ENCODE data around the gene EAF1. TPM values are rescaled to one million over a fixed set of nuclear protein-coding genes. Genes with fewer than 3 reads are reported as not detected.
"Not testable (repeated sequence)": the region's sequence is repeated elsewhere in the genome, so short reads cannot be mapped to it uniquely, and the experiment has no call there.

Gene EAF1
- total and polyA plus RNA-seq, 2 of the 8 experiments (the other 6 are each of a cell fraction or from before 2014, with no cell fraction given): 13.9 to 26.8 TPM

- H4K20me1 ChIP-seq (replicated peaks in 1 of 2; ENCODE audit: control insufficient read depth in 1 of 2, insufficient read depth in 2 of 2, low read length in 2 of 2); DNase-seq (ENCODE audit: low read depth in 1 of 2, low spot score in 2 of 2); POLR2A ChIA-PET (ENCODE audit: partially characterized antibody); H3K23me2 ChIP-seq (ENCODE audit: low read depth, low read length); H3K56ac ChIP-seq (replicated peaks; ENCODE audit: insufficient read length, low read depth, low read length); H3K4me3 ChIP-seq (ENCODE audit: extremely low read depth in 1 of 4, insufficient read depth in 2 of 4, low read depth in 3 of 4, low read length in 4 of 4); H2BK12ac ChIP-seq (ENCODE audit: low read depth, low read length); H3K4me2 ChIP-seq (ENCODE audit: insufficient read depth in 1 of 2, low read depth in 2 of 2, low read length in 2 of 2); H2BK20ac ChIP-seq (ENCODE audit: low read length); H4K5ac ChIP-seq (ENCODE audit: insufficient read length, low read depth, low read length); H3K18ac ChIP-seq (ENCODE audit: extremely low read depth, low read length); FAIRE-seq; H3K79me1 ChIP-seq (ENCODE audit: low read depth, low read length); H2BK15ac ChIP-seq (ENCODE audit: low read length); H3K79me2 ChIP-seq (ENCODE audit: control insufficient read depth in 1 of 2, insufficient read depth in 2 of 2, low read length in 2 of 2); H3K4ac ChIP-seq (replicated peaks; ENCODE audit: insufficient read length, low read depth, low read length); H4K91ac ChIP-seq (replicated peaks; ENCODE audit: insufficient read length, low read length); H3K14ac ChIP-seq (ENCODE audit: insufficient read length); H3K36me3 ChIP-seq (ENCODE audit: control insufficient read depth in 2 of 4, insufficient read depth in 4 of 4, low read length in 3 of 4); H2AK5ac ChIP-seq (ENCODE audit: low read depth, low read length); H3K4me1 ChIP-seq (replicated peaks in 1 of 4; ENCODE audit: control insufficient read depth in 3 of 4, insufficient read depth in 4 of 4, low read length in 3 of 4); H3K27me3 ChIP-seq (replicated peaks in 1 of 4; ENCODE audit: control insufficient read depth in 3 of 4, extremely low read depth in 1 of 4, insufficient read depth in 3 of 4, low read length in 3 of 4); H2AFZ ChIP-seq (ENCODE audit: low read length); H3K23ac ChIP-seq (ENCODE audit: insufficient read length); H2BK120ac ChIP-seq (replicated peaks; ENCODE audit: low read depth, low read length); H3K27ac ChIP-seq (ENCODE audit: low read depth, low read length); H2BK5ac ChIP-seq (ENCODE audit: low read depth, low read length); H3K9ac ChIP-seq (replicated peaks in 1 of 4; ENCODE audit: extremely low read depth in 1 of 4, low read depth in 3 of 4, low read length in 3 of 4); H4K8ac ChIP-seq (ENCODE audit: extremely low read depth, insufficient read depth, low read length): not testable (repeated sequence)
- CTCF ChIA-PET (ENCODE audit: partially characterized antibody): interaction anchor here (1.0 kb wide), 1 partner anchor 33 kb away, joined by 3 read pairs; no protein-coding TSS in a partner anchor
- WGBS, 2 experiments (ENCODE audit: extremely low coverage in 1 of 2, insufficient coverage in 1 of 2, insufficient read length in 1 of 2, insufficient replicate concordance in 2 of 2, low coverage in 1 of 2, low lambda C conversion rate in 2 of 2, missing lambda C conversion rate in 1 of 2): 83% methylated on average over 2 of the region's 2 CpGs; no CpG with 5 or more reads in 1 of the 2 experiments
- peaks cover 9 to 15% of the 10 kb centered on the region in 2 experiments for H3K9me3 ChIP-seq (ENCODE audit: insufficient read depth in 2 of 2, low read depth in 1 of 2, low read length in 1 of 2)
Observed at GRCh38 chr3:15393252-15393651, 34.1 kb upstream of the EAF1 start.

- H3K4me3 ChIP-seq (ENCODE audit: extremely low read depth in 1 of 4, insufficient read depth in 2 of 4, low read depth in 3 of 4, low read length in 4 of 4); H3K23me2 ChIP-seq (ENCODE audit: low read depth, low read length); H4K20me1 ChIP-seq (replicated peaks in 1 of 2; ENCODE audit: control insufficient read depth in 1 of 2, insufficient read depth in 2 of 2, low read length in 2 of 2); H2BK120ac ChIP-seq (replicated peaks; ENCODE audit: low read depth, low read length); H4K8ac ChIP-seq (ENCODE audit: extremely low read depth, insufficient read depth, low read length); H3K4me2 ChIP-seq (ENCODE audit: insufficient read depth in 1 of 2, low read depth in 2 of 2, low read length in 2 of 2); H2BK5ac ChIP-seq (ENCODE audit: low read depth, low read length); H2AK5ac ChIP-seq (ENCODE audit: low read depth, low read length); H3K9ac ChIP-seq (replicated peaks in 1 of 4; ENCODE audit: extremely low read depth in 1 of 4, low read depth in 3 of 4, low read length in 3 of 4); H4K91ac ChIP-seq (replicated peaks; ENCODE audit: insufficient read length, low read length); H2BK15ac ChIP-seq (ENCODE audit: low read length); H2BK20ac ChIP-seq (ENCODE audit: low read length); H3K56ac ChIP-seq (replicated peaks; ENCODE audit: insufficient read length, low read depth, low read length); H3K36me3 ChIP-seq (ENCODE audit: control insufficient read depth in 2 of 4, insufficient read depth in 4 of 4, low read length in 3 of 4); H2AFZ ChIP-seq (ENCODE audit: low read length); H3K14ac ChIP-seq (ENCODE audit: insufficient read length); DNase-seq (ENCODE audit: low read depth in 1 of 2, low spot score in 2 of 2); H3K79me1 ChIP-seq (ENCODE audit: low read depth, low read length); FAIRE-seq; H3K27me3 ChIP-seq (replicated peaks in 1 of 4; ENCODE audit: control insufficient read depth in 3 of 4, extremely low read depth in 1 of 4, insufficient read depth in 3 of 4, low read length in 3 of 4); H3K23ac ChIP-seq (ENCODE audit: insufficient read length); H3K79me2 ChIP-seq (ENCODE audit: control insufficient read depth in 1 of 2, insufficient read depth in 2 of 2, low read length in 2 of 2); H3K27ac ChIP-seq (ENCODE audit: low read depth, low read length); POLR2A ChIA-PET (ENCODE audit: partially characterized antibody); H3K4ac ChIP-seq (replicated peaks; ENCODE audit: insufficient read length, low read depth, low read length); H4K5ac ChIP-seq (ENCODE audit: insufficient read length, low read depth, low read length); H3K18ac ChIP-seq (ENCODE audit: extremely low read depth, low read length); H2BK12ac ChIP-seq (ENCODE audit: low read depth, low read length); H3K4me1 ChIP-seq (replicated peaks in 1 of 4; ENCODE audit: control insufficient read depth in 3 of 4, insufficient read depth in 4 of 4, low read length in 3 of 4): not testable (repeated sequence)
- peaks cover 12 to 15% of the 10 kb centered on the region in 2 experiments for H3K9me3 ChIP-seq (ENCODE audit: insufficient read depth in 2 of 2, low read depth in 1 of 2, low read length in 1 of 2)
- 86% methylated on average over 3 of the region's 3 CpGs; no CpG with 5 or more reads in 1 of the 2 experiments for WGBS, 2 experiments (ENCODE audit: extremely low coverage in 1 of 2, insufficient coverage in 1 of 2, insufficient read length in 1 of 2, insufficient replicate concordance in 2 of 2, low coverage in 1 of 2, low lambda C conversion rate in 2 of 2, missing lambda C conversion rate in 1 of 2)
- CTCF ChIA-PET (ENCODE audit: partially characterized antibody): interaction anchor here (0.7 to 4.5 kb wide), 2 partner anchors 41 to 131 kb away, joined by 3 to 20 read pairs; no protein-coding TSS in a partner anchor
Observed at GRCh38 chr3:15398731-15399133, 28.7 kb upstream of the EAF1 start.

Data from H1 (cell line).